Measurements from ENCODE around the gene LAPTM5. TPM values are rescaled to one million over a fixed set of nuclear protein-coding genes. Genes with fewer than 3 reads are reported as not detected.

The LAPTM5 gene
- total and polyA plus RNA-seq, 2 of the 13 experiments (the other 11 are each of a cell fraction or from before 2014, with no cell fraction given): 0.41 to 0.86 TPM

DNA sequence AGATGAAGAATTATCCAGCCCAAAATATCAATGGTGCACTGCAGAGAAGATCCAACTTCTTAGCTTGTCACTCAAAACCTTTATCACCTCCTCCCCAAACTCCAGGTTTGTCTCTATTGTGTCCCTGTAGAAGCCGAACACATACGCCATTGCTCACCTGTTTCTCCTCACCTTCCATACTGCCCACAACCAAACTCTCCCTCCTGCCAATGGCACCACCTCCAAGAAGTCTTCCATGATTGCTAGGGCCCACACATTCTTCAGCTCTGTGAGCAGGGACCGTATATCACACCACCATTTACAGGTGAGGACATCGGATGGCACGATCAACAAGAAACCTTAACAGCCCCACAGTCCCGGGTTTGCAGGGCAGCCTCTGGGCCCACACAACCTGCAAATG is 2.2 kb downstream of the LAPTM5 start (continued):
- TF ChIP-seq ZNF737 (CRISPR knock-in tag; IDR thresholded peaks at IDR 0.05; ENCODE audit: borderline replicate concordance): no peak
- TF ChIP-seq REPIN1 (CRISPR knock-in tag; IDR thresholded peaks at IDR 0.05; ENCODE audit: borderline replicate concordance, low read depth): no peak

DNA sequence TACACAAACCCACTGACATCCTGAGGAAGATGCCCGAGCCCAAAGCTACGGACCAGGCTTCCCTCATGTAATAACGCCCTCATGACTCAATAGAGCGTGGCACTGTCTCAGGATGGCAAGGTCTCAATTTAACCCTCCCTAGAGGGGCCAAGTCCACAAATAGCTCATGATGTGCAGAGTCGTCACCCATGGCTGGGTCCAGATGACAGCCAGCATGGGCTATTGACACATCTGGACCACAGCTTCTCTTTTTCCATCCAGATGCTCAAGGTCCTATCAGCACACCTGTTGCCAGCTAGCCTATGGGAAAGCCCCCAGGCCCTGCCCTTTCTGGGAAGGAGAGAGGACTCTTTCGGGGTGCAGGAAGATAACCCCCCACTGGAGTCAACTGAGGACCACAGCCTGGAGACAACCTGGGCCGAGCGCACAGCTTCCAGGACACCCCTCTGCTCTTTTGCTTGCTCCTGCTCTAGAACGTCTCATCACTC is 2.8 kb downstream of the LAPTM5 start:
- in situ Hi-C loops (cut with HindIII; ENCODE audit: extremely low pct_ligation_motif_present, low pct_unique_long_range_greater_than_20kb) (no loop called here), intact Hi-C loops (cut with micrococcal nuclease; ENCODE audit: unreplicated experiment) (no loop called here)
- FAIRE-seq (no peak), DNase-seq (ENCODE audit: low spot score) (no peak), ATAC-seq (no peak)
- no peaks in the 10 kb centered on the region for H3K36me3 ChIP-seq (replicated peaks in 1 of 2; ENCODE audit: control insufficient read depth in 1 of 2, insufficient read depth in 2 of 2, low read length in 2 of 2)
- POLR2A ChIA-PET: interaction anchor here (1.4 kb wide), 1 partner anchor 36 kb away, joined by 4 read pairs; no protein-coding TSS in a partner anchor
- WGBS (ENCODE audit: low lambda C conversion rate): 41% methylated on average over 7 of the region's 9 CpGs
- no peak overlapping the region for H3K27ac ChIP-seq (ENCODE audit: extremely low read length, insufficient read depth, low read length)
- H3K4me2 ChIP-seq (ENCODE audit: low read depth, low read length): no peak overlapping the region
- H3K79me2 ChIP-seq (ENCODE audit: insufficient read depth, low read length): no peaks in the 10 kb centered on the region
- H4K20me1 ChIP-seq (ENCODE audit: insufficient read depth, low read length): no peaks in the 10 kb centered on the region
- H3K4me3 ChIP-seq (replicated peaks in 1 of 3; ENCODE audit: insufficient read depth in 1 of 3, low read depth in 2 of 3, low read length in 3 of 3): no peak overlapping the region
- no peak for TF ChIP-seq SIN3B (IDR thresholded peaks at IDR 0.05; ENCODE audit: low read length)
- no peak for TF ChIP-seq SOX13 (IDR thresholded peaks at IDR 0.05)
- no peak for TF ChIP-seq SOX13 (CRISPR knock-in tag; conservative IDR thresholded peaks at IDR 0.05 in 1 of 2, IDR thresholded peaks at IDR 0.05 in 1 of 2)
- TF ChIP-seq, protein P1, sequence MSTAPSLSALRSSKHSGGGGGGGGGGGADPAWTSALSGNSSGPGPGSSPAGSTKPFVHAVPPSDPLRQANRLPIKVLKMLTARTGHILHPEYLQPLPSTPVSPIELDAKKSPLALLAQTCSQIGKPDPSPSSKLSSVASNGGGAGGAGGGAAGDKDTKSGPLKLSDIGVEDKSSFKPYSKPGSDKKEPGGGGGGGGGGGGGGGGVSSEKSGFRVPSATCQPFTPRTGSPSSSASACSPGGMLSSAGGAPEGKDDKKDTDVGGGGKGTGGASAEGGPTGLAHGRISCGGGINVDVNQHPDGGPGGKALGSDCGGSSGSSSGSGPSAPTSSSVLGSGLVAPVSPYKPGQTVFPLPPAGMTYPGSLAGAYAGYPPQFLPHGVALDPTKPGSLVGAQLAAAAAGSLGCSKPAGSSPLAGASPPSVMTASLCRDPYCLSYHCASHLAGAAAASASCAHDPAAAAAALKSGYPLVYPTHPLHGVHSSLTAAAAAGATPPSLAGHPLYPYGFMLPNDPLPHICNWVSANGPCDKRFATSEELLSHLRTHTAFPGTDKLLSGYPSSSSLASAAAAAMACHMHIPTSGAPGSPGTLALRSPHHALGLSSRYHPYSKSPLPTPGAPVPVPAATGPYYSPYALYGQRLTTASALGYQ (CRISPR knock-in tag; IDR thresholded peaks at IDR 0.05): no peak
- TF ChIP-seq ZNF530 (CRISPR knock-in tag; IDR thresholded peaks at IDR 0.05; ENCODE audit: low read depth): no peak
- no peak for TF ChIP-seq MTA3 (CRISPR knock-in tag; IDR thresholded peaks at IDR 0.05)
- TF ChIP-seq ZNF350 (CRISPR knock-in tag; IDR thresholded peaks at IDR 0.05; ENCODE audit: borderline replicate concordance, low read depth): no peak
- no peak for TF ChIP-seq ARNT (IDR thresholded peaks at IDR 0.05)
- TF ChIP-seq, protein P2, sequence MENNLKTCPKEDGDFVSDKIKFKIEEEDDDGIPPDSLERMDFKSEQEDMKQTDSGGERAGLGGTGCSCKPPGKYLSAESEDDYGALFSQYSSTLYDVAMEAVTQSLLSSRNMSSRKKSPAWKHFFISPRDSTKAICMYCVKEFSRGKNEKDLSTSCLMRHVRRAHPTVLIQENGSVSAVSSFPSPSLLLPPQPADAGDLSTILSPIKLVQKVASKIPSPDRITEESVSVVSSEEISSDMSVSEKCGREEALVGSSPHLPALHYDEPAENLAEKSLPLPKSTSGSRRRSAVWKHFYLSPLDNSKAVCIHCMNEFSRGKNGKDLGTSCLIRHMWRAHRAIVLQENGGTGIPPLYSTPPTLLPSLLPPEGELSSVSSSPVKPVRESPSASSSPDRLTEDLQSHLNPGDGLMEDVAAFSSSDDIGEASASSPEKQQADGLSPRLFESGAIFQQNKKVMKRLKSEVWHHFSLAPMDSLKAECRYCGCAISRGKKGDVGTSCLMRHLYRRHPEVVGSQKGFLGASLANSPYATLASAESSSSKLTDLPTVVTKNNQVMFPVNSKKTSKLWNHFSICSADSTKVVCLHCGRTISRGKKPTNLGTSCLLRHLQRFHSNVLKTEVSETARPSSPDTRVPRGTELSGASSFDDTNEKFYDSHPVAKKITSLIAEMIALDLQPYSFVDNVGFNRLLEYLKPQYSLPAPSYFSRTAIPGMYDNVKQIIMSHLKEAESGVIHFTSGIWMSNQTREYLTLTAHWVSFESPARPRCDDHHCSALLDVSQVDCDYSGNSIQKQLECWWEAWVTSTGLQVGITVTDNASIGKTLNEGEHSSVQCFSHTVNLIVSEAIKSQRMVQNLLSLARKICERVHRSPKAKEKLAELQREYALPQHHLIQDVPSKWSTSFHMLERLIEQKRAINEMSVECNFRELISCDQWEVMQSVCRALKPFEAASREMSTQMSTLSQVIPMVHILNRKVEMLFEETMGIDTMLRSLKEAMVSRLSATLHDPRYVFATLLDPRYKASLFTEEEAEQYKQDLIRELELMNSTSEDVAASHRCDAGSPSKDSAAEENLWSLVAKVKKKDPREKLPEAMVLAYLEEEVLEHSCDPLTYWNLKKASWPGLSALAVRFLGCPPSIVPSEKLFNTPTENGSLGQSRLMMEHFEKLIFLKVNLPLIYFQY (CRISPR knock-in tag; IDR thresholded peaks at IDR 0.05; ENCODE audit: borderline replicate concordance): no peak
- CTCF ChIA-PET (ENCODE audit: low intra/inter-chr PET ratio, low total read pairs): no interaction called here
- no TSS peak for BruUV-seq (replicated peaks)
- H3K4me1 ChIP-seq (ENCODE audit: insufficient read depth, low read length): peaks cover 18% of the 10 kb centered on the region; the same call in 1 of the 2 replicates
- H3K9ac ChIP-seq (ENCODE audit: insufficient read depth, low read depth, low read length): no peak overlapping the region
- no peaks in the 10 kb centered on the region for H3K9me3 ChIP-seq (ENCODE audit: low read length)
- no peak overlapping the region for H2AFZ ChIP-seq (ENCODE audit: low read length)
- H3K27me3 ChIP-seq (ENCODE audit: control insufficient read depth in 1 of 2, insufficient read depth in 2 of 2, low read length in 2 of 2): peaks cover 2 to 17% of the 10 kb centered on the region in 2 experiments; a peak in 1 of 5 replicates

Data from HepG2 (cell line).